Activated T-helper 1 cell treated with anti-CD3 and anti-CD28 coated beads, Interleukin-2, amount 50 U/mL, for 16 hours (primary cell): Measurements from ENCODE around the gene ZBTB9.
"Not testable (repeated sequence)": the region's sequence is repeated elsewhere in the genome, so short reads cannot be mapped to it uniquely, and the experiment has no call there.

Experiments used
- DNase-seq, 2 donors: peaks; one replicate each; pipeline ENCODE4 v3.0.0-alpha.2; 2020; ENCODE audit warnings: low read depth in 1 of 2, low spot score in 1 of 2

ZBTB9 gene

DNA sequence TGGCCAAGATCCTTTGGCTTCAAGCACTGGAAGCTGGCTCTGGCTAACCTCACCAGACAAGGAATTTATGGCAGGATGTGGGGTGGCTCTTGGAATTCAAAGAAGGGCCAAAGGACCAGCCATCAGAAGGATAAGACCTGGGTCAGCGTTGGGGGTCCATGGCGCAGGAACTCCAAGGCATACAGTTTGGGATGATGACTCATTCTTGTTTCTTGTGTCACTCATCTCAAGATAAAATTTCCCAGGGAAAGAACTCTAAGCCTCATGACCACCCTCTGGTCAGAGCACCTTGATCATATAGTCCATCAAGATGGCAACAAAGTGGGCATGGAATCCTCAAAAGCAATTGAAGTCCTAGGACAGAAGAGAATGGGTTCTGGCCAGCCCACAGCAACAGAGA is 4.8 kb downstream of the ZBTB9 start:
- no peak for DNase-seq

- no peak for DNase-seq
These were observed 11.8 kb downstream of the ZBTB9 start for GRCh38 chr6:33466075-33466735.

GRCh38 chr6:33467091-33467490 is 12.7 kb downstream of the ZBTB9 start:
- no peak for DNase-seq

- DNase-seq, result no peak
These were observed 15.3 kb downstream of the ZBTB9 start for GRCh38 chr6:33469661-33470060.

DNA sequence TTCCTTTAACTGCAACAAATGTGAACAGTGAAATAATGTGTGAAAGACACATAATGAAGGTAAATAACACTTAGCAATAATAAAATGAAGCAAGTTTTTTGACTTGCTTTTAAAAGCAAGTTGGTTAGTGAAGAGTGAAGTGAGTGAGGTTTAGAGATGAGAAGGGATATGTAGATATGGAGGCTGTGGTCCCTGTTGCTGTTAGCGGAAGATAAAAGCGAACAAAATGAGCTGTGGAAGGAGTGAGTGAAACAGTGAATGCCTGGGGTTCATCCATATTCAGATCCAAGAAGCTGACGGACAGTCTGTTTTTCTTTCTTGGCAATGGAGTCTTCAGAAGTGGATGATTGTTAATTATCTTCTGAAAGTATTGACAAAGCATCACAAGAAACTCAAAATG is 23.5 kb downstream of the ZBTB9 start:
- DNase-seq, result no peak

DNA sequence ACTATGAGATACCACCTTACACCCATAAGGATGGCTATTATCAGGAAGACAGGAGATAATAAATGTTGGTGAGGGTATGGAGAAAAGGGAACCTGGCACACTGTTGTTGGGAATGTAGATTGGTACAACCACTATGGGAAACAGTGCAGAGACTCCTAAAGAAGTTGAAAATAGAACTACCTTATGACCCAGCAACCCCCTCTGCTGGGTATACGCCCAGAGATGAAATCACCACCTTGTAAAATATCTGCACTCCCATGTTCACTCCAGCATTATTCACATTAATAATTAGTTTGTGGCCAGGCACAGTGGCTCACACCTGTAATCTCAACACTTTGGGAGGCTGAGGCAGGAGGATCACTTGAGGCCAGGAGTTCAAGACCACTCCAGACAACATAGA is 26.8 kb downstream of the ZBTB9 start:
- DNase-seq, result no peak

GRCh38 chr6:33482620-33483019 is 28.2 kb downstream of the ZBTB9 start:
- DNase-seq, result not testable (repeated sequence)

- DNase-seq, result no peak
These were observed 29.3 kb downstream of the ZBTB9 start for GRCh38 chr6:33483678-33484077.

DNA sequence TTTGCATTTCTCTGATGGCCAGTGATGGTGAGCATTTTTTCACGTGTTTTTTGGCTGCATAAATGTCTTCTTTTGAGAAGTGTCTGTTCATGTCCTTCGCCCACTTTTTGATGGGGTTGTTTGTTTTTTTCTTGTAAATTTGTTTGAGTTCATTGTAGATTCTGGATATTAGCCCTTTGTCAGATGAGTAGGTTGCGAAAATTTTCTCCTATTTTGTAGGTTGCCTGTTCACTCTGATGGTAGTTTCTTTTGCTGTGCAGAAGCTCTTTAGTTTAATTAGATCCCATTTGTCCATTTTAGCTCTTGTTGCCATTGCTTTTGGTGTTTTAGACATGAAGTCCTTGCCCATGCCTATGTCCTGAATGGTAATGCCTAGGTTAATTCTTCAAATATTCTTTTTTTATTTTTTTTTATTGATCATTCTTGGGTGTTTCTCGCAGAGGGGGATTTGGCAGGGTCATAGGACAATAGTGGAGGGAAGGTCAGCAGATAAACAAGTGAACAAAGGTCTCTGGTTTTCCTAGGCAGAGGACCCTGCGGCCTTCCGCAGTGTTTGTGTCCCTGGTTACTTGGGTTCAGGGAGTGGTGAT is 30.4 kb downstream of the ZBTB9 start:
- DNase-seq, result not testable (repeated sequence)

- not testable (repeated sequence) for DNase-seq
These were observed 31.3 kb downstream of the ZBTB9 start for GRCh38 chr6:33485680-33486079.

DNA sequence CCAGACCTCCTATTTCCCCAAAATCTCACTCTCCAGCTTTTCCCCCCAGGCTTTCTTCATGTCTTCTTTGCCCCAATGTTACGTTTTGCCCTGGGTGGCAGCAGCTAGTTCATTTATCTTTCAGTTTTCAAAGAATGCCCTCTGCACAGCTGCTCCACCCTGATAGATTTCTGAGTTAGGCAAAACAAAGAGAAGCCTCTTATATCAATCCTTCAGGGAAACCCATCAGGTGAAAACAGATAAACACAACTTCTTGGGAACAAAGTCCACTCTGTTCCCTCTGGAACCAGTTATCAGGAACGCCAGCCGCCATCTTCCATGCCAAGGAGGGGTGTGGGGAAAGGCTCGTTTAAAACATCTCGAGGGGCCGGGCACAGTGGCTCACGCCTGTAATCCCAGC is 34.0 kb downstream of the ZBTB9 start:
- DNase-seq, result no peak

DNA sequence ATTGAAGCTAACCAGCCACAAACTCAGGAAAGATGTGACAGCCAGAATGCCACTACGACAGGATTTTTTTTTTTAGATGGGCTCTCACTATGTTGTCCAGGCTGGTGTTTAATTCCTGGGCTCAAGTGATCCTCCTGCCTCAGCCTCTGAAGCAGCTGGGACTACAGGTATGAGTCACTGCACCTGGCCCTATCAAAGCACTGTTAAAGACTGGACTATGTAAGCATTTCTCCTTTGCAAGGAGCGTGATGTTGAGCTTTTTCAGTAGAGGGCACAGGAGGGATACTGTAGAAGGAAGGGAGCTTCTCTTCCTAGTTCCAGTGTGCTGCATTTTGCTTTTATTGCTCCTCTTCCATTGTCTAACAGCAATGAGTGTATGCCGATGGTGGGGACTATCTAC is 35.8 kb downstream of the ZBTB9 start:
- DNase-seq, result no peak

DNA sequence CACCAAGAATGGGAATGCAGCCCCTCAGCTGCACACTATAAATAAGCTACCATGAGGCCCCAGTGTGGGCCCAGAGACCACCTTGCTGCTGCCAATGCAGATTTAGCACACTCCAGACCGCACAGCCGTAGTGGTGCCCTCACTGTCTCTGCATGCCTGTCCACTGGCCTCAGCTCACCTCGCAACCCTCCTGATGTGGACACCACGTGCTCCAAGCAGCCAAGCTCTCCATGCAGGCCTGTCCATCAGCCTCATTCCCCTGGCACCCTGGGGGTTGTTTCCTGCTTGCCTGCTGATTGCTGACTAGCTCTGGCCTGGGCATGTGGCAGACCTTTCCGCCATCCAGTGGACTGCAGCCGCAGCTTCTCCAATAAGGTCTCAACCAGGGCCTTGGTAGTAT is 36.2 kb downstream of the ZBTB9 start:
- DNase-seq, result no peak

GRCh38 chr6:33492093-33492492 is 37.7 kb downstream of the ZBTB9 start:
- no peak for DNase-seq

GRCh38 chr6:33497157-33497556 is 42.8 kb downstream of the ZBTB9 start:
- no peak for DNase-seq

- DNase-seq, result no peak
These were observed 48.1 kb downstream of the ZBTB9 start for GRCh38 chr6:33502486-33502885.

DNA sequence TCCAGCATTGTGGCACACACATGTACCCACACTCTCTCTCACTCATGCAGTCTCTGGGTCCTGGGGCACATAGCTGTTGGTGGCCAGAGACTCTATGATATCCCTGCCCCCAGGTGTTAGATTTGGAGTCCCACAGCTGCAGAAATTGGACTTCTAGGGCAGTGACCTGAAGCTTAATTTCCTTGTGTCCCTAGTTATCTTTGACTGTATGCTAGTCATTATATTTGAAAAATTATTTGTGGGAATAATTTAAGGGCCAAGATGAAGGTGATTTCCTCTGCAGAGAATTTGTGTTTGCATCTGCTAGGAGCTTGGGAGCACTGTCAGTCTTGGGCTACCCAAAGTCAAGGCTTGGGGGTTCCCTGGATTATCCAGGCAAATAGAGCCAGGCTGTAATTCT is 50.1 kb downstream of the ZBTB9 start:
- no peak for DNase-seq

DNA sequence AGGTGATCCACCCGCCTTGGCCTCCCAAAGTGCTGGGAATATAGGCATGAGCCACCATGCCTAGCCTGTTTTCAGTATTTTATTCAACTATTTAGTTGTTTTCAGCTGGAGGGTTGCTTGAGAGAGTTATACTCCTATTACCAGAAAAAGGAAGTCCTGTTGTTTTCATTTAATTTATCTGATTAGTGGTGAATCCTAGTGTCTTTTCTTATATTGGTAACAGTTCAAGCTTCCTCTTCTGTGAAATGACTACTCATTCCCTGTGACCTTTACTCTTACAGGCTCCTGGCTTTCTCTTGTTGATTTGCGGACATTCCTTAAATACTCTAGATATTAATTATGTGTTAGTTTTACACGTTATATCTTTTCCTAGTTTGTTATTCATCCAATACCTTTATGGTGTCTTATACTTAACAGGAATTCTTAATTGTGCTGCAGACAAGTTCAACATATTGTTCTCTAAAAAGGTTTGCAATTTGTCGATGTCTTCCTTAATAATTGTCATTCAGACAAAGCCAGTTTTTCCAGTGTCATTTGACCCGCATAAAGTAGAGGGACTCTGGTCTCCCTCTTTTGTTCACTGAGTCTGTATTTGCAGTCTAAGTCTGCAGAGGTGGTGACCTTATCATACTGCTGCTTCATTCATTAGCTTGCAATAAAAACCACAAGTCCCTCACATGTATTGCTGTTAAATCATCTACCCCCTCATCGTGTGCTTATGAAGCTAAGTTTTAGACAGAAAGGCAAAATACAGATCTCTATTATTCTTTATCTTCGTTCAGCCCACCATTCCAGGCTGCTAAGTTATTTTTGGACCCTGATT is 51.4 kb downstream of the ZBTB9 start:
- DNase-seq, result no peak
